Limb (tissue), 2 donors: ENCODE measurements around the gene NDUFB7.
"Not testable (repeated sequence)": the region's sequence is repeated elsewhere in the genome, so short reads cannot be mapped to it uniquely, and the experiment has no call there.

Experiments
- DNase-seq, 2 donors: peaks; one replicate each; pipeline ENCODE4 v3.0.0-alpha.2; 2016; ENCODE audit errors: extremely low spot score in 2 of 2

Gene NDUFB7

GRCh38 chr19:14571695-14572490, at the start of gene NDUFB7:
Gene NDUFB7, minus strand, starts transcription at chr19:14572066. Its CDS starts 66 bp downstream, at chr19:14572000.
- DNase-seq, result peak; percentile 91 to 93

DNA sequence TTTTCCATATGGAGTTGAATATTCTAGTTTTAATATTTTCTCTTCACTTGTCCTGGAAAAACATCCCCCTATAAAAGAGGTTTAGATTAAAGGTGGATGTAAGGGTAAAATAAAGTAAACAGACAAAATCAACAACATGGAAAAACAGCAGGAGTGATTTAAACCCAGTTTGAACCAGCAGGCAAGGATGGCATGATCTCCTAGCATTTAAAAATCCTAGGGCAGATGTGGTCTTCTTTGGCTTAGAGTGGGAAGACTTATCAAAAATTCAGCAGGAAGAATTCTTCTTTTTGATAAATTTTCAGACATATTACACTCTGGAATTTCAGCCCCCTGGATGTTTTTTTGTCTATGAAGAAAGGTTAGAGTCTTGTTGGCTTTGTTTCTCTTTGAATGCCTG, 47.5 kb upstream of the NDUFB7 start:
- DNase-seq, result no peak

DNA sequence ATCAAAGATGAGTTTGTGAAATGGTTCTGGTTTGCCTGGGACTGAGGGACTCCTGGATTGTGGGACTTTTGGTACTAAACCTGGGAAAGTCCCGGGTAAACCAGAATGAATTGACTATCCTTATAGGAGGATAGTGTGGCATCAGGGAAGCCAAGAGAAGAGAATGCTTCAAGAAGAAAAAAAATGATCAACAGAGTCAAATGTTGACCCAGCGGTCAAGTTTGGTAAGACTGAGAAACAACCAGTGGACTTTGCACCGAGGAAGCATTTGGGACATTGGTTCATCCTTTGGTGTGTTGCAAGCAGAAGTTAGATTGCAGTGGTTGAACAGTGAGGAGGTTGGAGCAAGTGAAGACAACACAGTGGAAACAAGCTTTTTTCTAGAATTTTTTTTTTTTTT, 44.5 kb upstream of the NDUFB7 start:
- no peak for DNase-seq

GRCh38 chr19:14615623-14616022, 43.8 kb upstream of the NDUFB7 start:
- no peak for DNase-seq

DNA sequence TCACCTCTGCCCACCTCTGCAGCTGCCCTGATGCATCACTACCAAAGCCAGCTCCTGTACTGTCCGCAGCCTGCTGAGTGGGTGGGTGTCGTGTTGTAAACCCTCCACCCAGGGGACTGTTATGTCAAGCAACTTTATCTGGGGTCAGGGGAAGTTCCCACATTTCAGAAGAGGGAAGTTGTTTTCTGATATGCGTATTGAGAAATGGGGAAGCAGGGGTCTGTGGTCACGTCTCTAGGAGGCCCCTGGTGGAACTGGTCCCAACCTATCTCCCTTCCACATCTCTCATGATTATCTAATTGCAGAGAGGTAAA, 42.2 kb upstream of the NDUFB7 start:
- DNase-seq, result no peak

GRCh38 chr19:14613399-14614098, 41.7 kb upstream of the NDUFB7 start:
- not testable (repeated sequence) for DNase-seq

DNA sequence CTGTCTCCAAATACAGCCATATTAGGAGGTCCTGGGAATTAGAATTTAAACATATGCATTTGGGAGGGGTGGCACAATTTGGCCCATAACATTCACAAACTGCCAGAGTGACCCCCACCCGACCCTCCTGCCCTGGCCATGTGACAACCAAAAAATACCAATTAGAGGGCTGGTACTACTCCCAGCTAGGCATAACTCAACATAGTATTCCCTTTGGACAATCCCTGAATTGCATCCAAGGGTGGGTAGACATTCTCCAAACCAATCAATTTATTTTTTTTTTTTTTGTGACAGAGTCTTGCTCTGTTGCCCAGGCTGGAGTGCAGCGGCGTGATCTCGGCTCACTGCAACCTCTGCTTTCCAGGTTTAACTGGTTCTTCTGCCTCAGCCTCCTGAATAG, 40.8 kb upstream of the NDUFB7 start:
- DNase-seq, result no peak

DNA sequence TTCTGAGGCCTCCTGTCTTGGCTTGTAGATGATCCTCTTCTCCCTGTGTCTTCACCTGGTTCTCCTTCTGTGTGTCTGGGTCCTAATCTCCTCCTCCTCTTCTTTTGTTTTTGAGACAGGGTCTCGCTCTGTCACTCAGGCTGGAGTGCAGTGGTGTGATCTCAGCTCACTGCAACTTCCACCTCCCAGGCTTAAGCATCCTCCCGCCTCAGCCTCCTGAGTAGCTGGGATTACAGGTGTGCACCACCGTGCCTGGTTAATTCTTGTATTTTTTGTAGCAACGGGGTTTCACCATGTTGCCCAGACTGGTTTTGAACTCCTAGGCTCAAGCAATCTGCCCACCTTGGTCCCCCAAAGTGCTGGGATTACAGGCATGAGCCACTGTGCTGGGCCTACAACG, 40.4 kb upstream of the NDUFB7 start:
- not testable (repeated sequence) for DNase-seq

DNA sequence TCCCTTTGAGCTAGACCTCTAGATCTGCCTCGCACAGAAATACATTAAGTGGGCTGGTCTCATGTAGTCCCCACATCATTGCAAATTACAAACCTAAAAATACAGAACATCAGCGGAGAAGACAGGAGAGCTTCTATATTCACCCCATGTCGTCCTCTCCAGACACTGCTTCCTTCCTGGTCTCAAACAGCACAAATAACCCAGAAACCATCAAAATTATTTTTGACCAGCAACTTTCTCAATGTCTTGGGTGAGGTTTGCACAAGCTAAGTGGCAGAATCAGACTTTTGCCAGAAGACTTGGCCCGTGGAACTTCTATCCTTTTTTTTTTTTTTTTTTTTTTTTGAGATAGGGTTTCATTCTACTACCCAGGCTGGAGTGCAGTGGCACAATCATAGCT, 39.2 kb upstream of the NDUFB7 start:
- DNase-seq, result no peak

- DNase-seq, result no peak
Measured at GRCh38 chr19:14606627-14607026, 34.8 kb upstream of the NDUFB7 start.

DNA sequence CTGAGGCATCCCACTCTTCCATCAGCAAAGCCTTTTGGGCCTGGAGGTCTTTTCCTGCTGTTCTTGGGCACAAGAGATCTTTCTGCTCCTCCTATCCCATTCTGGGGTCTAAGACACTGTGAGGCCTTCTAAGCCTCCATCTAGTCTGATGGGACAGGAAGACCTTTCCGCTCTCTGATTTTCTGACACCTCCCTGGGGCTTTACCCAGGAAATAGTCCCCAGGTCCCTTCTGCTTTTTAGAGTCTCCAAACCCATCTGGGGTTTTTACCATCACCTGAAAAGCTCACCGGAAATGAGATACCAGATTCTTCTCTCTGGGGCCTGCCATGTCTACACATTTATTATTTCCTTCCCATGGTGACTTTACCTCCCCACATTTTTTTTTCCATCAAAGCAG, 32.1 kb upstream of the NDUFB7 start:
- no peak for DNase-seq

GRCh38 chr19:14599548-14600147, 27.8 kb upstream of the NDUFB7 start:
- DNase-seq, result no peak

DNA sequence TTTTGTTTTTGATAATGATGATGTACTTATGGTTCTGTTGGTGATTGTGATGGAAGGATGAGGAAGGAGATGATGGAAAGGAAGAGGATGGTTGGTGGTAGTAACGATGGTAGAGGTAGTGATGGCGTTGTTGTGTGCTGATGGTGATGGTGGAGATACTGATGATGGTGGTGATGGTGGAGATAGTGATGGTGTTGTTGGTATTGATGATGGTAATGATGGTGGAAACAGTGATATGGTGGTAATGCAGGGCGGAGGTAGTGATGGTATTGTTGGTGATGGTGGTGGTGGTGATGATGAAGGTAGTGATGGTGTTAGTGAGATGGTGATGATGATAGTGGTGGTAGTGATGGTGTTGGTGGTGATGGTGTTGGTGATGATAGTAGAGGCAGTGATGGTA, 23.7 kb upstream of the NDUFB7 start:
- DNase-seq, result no peak

GRCh38 chr19:14589433-14589832, 17.6 kb upstream of the NDUFB7 start:
- DNase-seq, result not testable (repeated sequence)

DNA sequence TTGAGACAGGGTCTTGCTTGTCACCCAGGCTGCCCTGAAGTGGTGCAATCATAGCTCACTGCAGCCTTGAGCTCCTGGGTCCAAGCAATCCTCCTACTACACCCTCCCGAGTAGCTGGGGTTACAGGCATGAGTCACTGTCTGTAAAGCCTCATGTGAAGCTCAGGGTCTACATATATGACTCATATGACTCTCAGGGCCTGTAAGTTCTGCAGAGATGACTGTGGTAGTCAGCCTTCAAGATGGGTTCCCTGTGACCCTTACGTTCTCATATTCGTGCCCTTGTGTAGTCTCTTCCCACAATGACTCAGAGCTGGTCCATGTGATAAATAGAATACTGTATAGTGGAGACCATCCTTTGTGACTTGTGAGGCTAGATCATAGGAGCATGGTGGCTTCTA, 13.3 kb upstream of the NDUFB7 start:
- DNase-seq, result not testable (repeated sequence)

DNA sequence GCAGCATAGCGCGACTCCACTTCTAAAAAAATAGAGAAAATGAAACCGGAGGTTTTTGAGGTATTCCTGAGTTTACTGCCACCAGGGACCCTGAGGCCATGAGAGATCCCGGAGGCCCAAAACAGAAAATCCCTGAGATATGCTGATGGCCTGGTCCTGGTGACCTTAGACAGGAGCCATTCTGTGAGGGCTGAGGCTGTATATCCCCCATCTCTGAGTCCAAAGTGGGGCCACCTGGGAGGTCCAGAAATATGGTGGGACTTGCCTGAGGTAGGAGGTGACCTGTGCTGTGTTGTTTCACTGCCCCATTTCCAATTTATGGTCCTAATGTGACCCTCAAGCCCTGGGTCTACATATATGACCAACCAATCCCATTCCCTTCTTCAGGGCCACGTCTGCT, 12.5 kb upstream of the NDUFB7 start:
- not testable (repeated sequence) for DNase-seq

- no peak for DNase-seq
Measured at GRCh38 chr19:14582894-14583340, 11.1 kb upstream of the NDUFB7 start, which contains the start of gene CLEC17A. Gene CLEC17A, plus strand, starts transcription at chr19:14583084. Its CDS starts 77 bp downstream, at chr19:14583161.

- DNase-seq, result no peak
Measured at GRCh38 chr19:14580623-14581237, 8.9 kb upstream of the NDUFB7 start.

GRCh38 chr19:14577885-14578427, 6.1 kb upstream of the NDUFB7 start:
- no peak for DNase-seq

DNA sequence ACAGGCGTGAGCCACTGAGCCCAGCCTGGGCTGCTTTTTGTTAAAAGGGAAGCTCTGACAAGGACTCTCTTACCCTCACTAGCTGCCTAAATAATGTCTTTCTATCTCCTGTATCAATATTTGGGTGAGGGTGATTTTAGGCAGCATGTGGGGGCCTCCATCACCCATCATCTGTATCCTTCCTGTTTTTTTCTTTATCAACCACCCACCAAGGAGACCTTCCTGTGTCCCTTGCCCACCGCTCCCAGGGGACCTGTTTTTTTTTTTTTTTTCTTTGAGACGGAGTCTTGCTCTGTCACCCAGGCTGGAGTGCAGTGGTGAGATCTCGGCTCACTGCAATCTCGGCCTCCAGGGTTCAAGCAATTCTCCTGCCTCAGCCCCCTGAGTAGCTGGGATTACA, 5.4 kb upstream of the NDUFB7 start:
- no peak for DNase-seq

DNA sequence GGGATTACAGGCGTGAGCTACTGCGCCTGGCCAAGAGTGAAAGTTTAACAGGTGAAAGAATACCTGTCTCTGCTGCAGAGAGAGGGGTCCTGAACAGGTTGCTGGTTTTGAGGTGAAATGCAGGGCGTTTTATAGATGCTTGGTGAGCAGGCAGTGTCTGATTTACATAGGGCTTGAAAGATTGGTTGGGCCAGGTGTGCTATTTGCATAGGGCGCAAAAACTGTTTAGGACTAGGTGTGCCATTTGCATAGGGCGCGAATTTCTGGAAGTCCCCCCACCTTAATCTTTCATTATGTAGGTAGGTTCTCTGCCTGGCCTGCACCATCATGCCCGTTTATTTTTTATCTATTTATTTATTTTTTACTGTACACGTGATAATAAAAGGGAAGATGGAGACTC, 4.5 kb upstream of the NDUFB7 start:
- no peak for DNase-seq
